Subcutaneous abdominal adipose tissue (tissue), 5 donors: ENCODE data around the gene KLK7.

ENCODE experiments used
- H3K27ac ChIP-seq: one replicate; pipeline ENCODE4 v1.7.0; 2013; ENCODE audit warnings: low read depth, mild to moderate bottlenecking, inconsistent platforms, low read length, moderate library complexity
- H3K27me3 ChIP-seq, 5 donors: one replicate each; pipeline ENCODE4 v1.7.0; 2013; ENCODE audit warnings: low read length in 5 of 5, inconsistent platforms in 1 of 5; ENCODE audit not compliant: control insufficient read depth in 5 of 5, insufficient read depth in 4 of 5
- H3K36me3 ChIP-seq, 5 donors: one replicate each; pipeline ENCODE4 v1.7.0; 2013; ENCODE audit warnings: low read length in 5 of 5; ENCODE audit not compliant: control insufficient read depth in 5 of 5, insufficient read depth in 5 of 5
- H3K4me1 ChIP-seq, 5 donors: one replicate each; pipeline ENCODE4 v1.7.0; 2013; ENCODE audit warnings: low read length in 5 of 5, mild to moderate bottlenecking in 3 of 5, moderate library complexity in 1 of 5; ENCODE audit not compliant: control insufficient read depth in 5 of 5, insufficient read depth in 5 of 5
- H3K4me3 ChIP-seq, 5 donors: one replicate each; pipeline ENCODE4 v1.7.0; 2013; ENCODE audit warnings: low read length in 5 of 5, low read depth in 1 of 5
- H3K9ac ChIP-seq, 5 donors: one replicate each; pipeline ENCODE4 v1.7.0; 2013; ENCODE audit warnings: low read length in 5 of 5, mild to moderate bottlenecking in 4 of 5, moderate library complexity in 3 of 5
- H3K9me3 ChIP-seq, 5 donors: one replicate each; pipeline ENCODE4 v1.7.0; 2013; ENCODE audit warnings: low read length in 5 of 5; ENCODE audit not compliant: control insufficient read depth in 5 of 5
- donor health status: healthy.
- donor health status: healthy.
- donor health status: healthy.
- donor health status: healthy.
- donor health status: healthy.

The KLK7 gene

GRCh38 chr19:50983625-50984292 is at the start of gene KLK7:
Gene KLK7 (minus strand): TSS chr19:50983917. CDS start chr19:50982399, 1,518 bp downstream.
- no peaks in the 10 kb centered on the region for H3K9me3 ChIP-seq
- no peak within 1 kb of the TSS for H3K4me3 ChIP-seq
- no peak within 1 kb of the TSS for H3K27ac ChIP-seq
- no peaks in the 10 kb centered on the region for H3K36me3 ChIP-seq
- no peaks in the 10 kb centered on the region for H3K4me1 ChIP-seq
- no peak within 1 kb of the TSS for H3K9ac ChIP-seq
- H3K27me3 ChIP-seq = peaks cover 9 to 32% (median 17%) of the 10 kb centered on the region in 5 donors

DNA sequence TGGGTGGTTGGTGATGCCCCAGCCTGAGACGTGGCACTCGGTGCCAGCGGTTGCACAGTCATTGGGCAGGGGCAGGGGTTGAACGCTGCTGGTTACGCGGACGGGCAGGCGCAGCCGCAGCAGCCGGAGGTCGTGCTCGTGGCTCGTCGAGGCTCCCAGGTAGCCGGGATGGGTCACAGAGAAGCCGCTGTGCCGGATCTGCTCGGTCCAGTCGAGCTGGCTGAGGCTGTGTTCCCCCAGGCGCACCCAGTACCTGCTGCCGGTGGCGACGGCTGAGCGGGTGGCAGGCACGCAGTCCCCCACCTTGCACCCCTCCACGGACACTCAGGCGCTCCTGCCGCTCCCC is 48.1 kb upstream of the KLK7 start:
- Histone ChIP-seq H3K27ac (no peak overlapping the region), H3K27me3 (peaks cover 14 to 36% (median 31%) of the 10 kb centered on the region in 5 donors), H3K9ac (no peak overlapping the region), H3K9me3 (no peaks in the 10 kb centered on the region), H3K4me1 (no peaks in the 10 kb centered on the region), H3K36me3 (no peaks in the 10 kb centered on the region), H3K4me3 (no peak overlapping the region)

DNA sequence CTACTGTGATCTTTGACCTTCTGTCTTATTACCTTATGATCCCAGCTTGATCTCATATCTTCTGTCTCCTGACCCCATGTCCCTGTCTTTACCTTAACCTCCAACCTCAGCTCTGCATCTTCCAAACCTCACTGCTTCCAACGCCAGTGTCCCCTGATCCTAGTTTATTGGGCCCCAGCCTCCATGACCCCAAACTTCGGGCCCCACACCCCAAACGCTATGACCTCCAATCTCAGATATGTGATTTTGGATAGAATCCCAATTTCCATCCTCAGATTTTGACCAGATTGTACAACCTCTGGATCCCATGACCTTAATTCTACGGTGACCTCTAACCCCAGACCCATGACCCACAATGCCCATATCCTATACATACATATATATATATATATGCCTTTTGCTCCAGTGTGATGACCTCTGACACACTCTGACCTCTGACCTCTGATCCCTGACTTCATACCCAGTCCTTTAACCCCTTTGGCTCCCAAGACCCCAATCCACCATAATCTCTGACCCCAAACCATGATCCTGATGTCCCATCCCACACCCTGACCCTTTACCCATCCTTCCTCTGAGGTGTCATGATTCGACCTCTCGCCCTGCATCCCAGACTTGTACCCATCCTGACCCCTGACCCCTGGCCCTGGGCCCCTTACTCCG is 47.6 kb upstream of the KLK7 start:
- Histone ChIP-seq H3K27me3 (peaks cover 18 to 41% (median 35%) of the 10 kb centered on the region in 5 donors), H3K27ac (no peak overlapping the region), H3K9me3 (no peaks in the 10 kb centered on the region), H3K36me3 (no peaks in the 10 kb centered on the region), H3K4me3 (no peak overlapping the region), H3K9ac (no peak overlapping the region), H3K4me1 (no peaks in the 10 kb centered on the region)

GRCh38 chr19:51030631-51031030 is 46.9 kb upstream of the KLK7 start:
- H3K27ac ChIP-seq = no peak overlapping the region
- no peak overlapping the region for H3K4me3 ChIP-seq
- no peak overlapping the region for H3K9ac ChIP-seq
- no peaks in the 10 kb centered on the region for H3K9me3 ChIP-seq
- H3K4me1 ChIP-seq = no peaks in the 10 kb centered on the region
- H3K36me3 ChIP-seq = no peaks in the 10 kb centered on the region
- H3K27me3 ChIP-seq = peaks cover 18 to 49% (median 42%) of the 10 kb centered on the region in 5 donors

DNA sequence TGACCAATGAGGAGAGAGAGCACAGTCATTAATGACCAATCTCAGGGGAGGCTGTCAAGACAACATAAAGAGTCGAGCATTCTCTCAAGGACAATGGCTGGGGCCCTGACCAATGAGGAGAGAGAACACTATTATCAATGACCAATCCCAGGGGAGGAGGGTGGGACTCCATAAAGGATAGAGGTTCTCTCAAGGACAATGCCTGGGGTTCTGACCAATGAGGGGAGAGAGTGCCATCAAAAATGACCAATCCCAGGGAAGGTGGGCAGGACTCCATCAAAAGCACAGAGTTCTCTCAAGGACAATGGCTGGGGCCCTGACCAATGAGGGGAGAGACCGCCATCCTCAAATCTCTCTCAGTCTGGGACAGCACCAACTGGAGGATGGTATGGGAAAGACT is 46.0 kb upstream of the KLK7 start:
- H3K9me3 ChIP-seq = no peaks in the 10 kb centered on the region
- no peaks in the 10 kb centered on the region for H3K4me1 ChIP-seq
- no peak overlapping the region for H3K27ac ChIP-seq
- H3K9ac ChIP-seq = no peak overlapping the region
- no peak overlapping the region for H3K4me3 ChIP-seq
- H3K36me3 ChIP-seq = no peaks in the 10 kb centered on the region
- peaks cover 26 to 47% (median 43%) of the 10 kb centered on the region in 5 donors for H3K27me3 ChIP-seq

- Histone ChIP-seq H3K27me3 (peaks cover 29 to 54% (median 44%) of the 10 kb centered on the region in 5 donors), H3K4me1 (no peaks in the 10 kb centered on the region), H3K4me3 (no peak overlapping the region), H3K9me3 (no peaks in the 10 kb centered on the region), H3K36me3 (no peaks in the 10 kb centered on the region), H3K9ac (no peak overlapping the region), H3K27ac (no peak overlapping the region)
Observed at GRCh38 chr19:51027873-51028272, 44.2 kb upstream of the KLK7 start.

DNA sequence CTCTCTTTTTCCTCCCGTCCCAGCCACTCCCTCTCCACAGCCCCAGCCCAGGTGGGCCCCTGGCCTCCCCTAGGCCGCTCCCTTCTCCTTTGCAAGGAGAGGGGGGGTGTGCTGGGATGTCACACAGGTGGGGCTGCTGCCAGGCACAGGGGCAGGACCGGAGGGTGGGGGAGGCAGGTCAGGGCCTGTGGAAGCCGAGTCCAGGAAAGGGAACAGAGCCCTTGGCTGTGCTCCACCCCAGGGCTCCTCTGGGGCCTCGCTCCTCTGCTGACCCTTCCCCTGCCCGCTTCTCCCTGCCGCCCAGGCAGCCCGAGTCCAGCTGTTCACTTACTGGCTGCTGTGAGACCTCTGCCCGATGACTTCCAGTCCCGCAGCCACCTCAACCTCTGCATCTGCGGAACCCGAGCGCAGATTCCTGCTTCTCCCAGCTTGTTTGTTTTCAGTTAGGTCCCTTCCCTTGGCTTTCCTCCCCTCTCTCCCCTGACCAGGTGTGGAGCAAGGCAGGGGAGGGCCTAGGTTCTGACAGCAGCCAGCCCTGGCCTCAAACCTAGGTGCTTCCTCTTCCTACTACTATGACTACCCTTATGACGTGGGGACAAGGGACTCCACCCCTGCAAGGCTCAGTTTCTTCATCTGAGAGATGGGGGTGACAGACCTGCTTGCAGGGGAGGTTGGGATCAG is 43.5 kb upstream of the KLK7 start:
- no peak overlapping the region for H3K27ac ChIP-seq
- no peak overlapping the region for H3K4me3 ChIP-seq
- H3K27me3 ChIP-seq = peaks cover 33 to 56% (median 46%) of the 10 kb centered on the region in 5 donors
- H3K9me3 ChIP-seq = no peaks in the 10 kb centered on the region
- no peaks in the 10 kb centered on the region for H3K4me1 ChIP-seq
- H3K36me3 ChIP-seq = no peaks in the 10 kb centered on the region
- no peak overlapping the region for H3K9ac ChIP-seq

DNA sequence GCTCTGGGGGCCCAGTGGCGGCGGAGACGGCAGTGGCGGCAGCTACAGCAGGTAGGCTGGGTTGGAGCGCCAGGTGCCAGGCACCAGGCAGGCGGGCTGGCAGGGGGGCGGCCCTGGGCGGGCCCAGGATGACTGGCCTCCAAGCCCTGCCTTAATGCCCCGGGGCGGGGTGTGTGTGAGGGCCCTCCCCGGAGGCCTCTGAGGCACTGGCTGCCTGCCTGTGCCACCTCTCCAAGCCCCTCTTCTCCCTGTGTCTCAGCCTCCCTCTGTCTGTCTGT is 42.8 kb upstream of the KLK7 start, which contains the start of gene KLK11:
Gene KLK11 (minus strand): TSS at position 63 of the 278 bp plus-strand sequence. CDS start 985 bp downstream, outside the sequence.
- Histone ChIP-seq H3K4me3 (no peak within 1 kb of the TSS), H3K27ac (no peak within 1 kb of the TSS), H3K36me3 (no peaks in the 10 kb centered on the region), H3K9ac (no peak within 1 kb of the TSS), H3K4me1 (no peaks in the 10 kb centered on the region), H3K27me3 (peaks cover 33 to 56% (median 46%) of the 10 kb centered on the region in 5 donors), H3K9me3 (no peaks in the 10 kb centered on the region)

GRCh38 chr19:51025809-51026553 is 42.3 kb upstream of the KLK7 start:
- no peak overlapping the region for H3K9ac ChIP-seq
- H3K4me1 ChIP-seq = peaks cover 0 to 4% (median 3%) of the 10 kb centered on the region in 5 donors
- H3K27me3 ChIP-seq = peaks cover 30 to 56% (median 46%) of the 10 kb centered on the region in 5 donors
- H3K9me3 ChIP-seq = no peaks in the 10 kb centered on the region
- no peaks in the 10 kb centered on the region for H3K36me3 ChIP-seq
- no peak overlapping the region for H3K4me3 ChIP-seq
- no peak overlapping the region for H3K27ac ChIP-seq
